T-helper 1 cell treated with Interleukin-12 subunit alpha and Interleukin-12 subunit beta and Interleukin-4 antibody, amounts not matched to agents 30 μg/mL and 1 μg/mL, for 36 hours (primary cell): Measurements from ENCODE around the gene DOCK2.

Source experiments
- H3K27ac Mint-ChIP-seq: one replicate; pipeline ENCODE4 v1.8.0; 2021; ENCODE audit warnings: mild to moderate bottlenecking, mixed read lengths
- H3K27me3 Mint-ChIP-seq: one replicate; pipeline ENCODE4 v1.8.0; 2021; ENCODE audit warnings: low read depth, mixed read lengths
- H3K36me3 Mint-ChIP-seq: one replicate; pipeline ENCODE4 v1.8.0; 2021; ENCODE audit warnings: low read depth, mixed read lengths
- H3K4me1 Mint-ChIP-seq: one replicate; pipeline ENCODE4 v1.8.0; 2021; ENCODE audit warnings: low read depth, mixed read lengths
- H3K4me3 Mint-ChIP-seq: one replicate; pipeline ENCODE4 v1.8.0; 2021; ENCODE audit warnings: mild to moderate bottlenecking, moderate library complexity, mixed read lengths
- H3K9me3 Mint-ChIP-seq: one replicate; pipeline ENCODE4 v1.8.0; 2021; ENCODE audit warnings: mixed read lengths

Gene DOCK2

GRCh38 chr5:169848792-169849191, 211.7 kb downstream of the DOCK2 start:
- no peak overlapping the region for H3K4me3 Mint-ChIP-seq
- peaks cover 44% of the 10 kb centered on the region for H3K9me3 Mint-ChIP-seq
- H3K27me3 Mint-ChIP-seq, result no peaks in the 10 kb centered on the region
- H3K36me3 Mint-ChIP-seq, result peaks cover 74% of the 10 kb centered on the region
- peaks cover 7% of the 10 kb centered on the region for H3K4me1 Mint-ChIP-seq
- H3K27ac Mint-ChIP-seq, result no peak overlapping the region

GRCh38 chr5:169850409-169850808, 213.3 kb downstream of the DOCK2 start:
- Mint-ChIP-seq H3K27ac (no peak overlapping the region), H3K9me3 (peaks cover 44% of the 10 kb centered on the region), H3K27me3 (no peaks in the 10 kb centered on the region)

GRCh38 chr5:169851321-169851850, 214.3 kb downstream of the DOCK2 start:
- H3K4me3 Mint-ChIP-seq, result no peak overlapping the region
- no peaks in the 10 kb centered on the region for H3K27me3 Mint-ChIP-seq
- H3K36me3 Mint-ChIP-seq, result peaks cover 76% of the 10 kb centered on the region
- peaks cover 49% of the 10 kb centered on the region for H3K9me3 Mint-ChIP-seq
- no peak overlapping the region for H3K27ac Mint-ChIP-seq
- peaks cover 6% of the 10 kb centered on the region for H3K4me1 Mint-ChIP-seq

More at GRCh38 chr5:169850409-169850808, 213.3 kb downstream of the DOCK2 start:
- Mint-ChIP-seq H3K4me1 (peaks cover 2% of the 10 kb centered on the region), H3K36me3 (peaks cover 72% of the 10 kb centered on the region), H3K4me3 (no peak overlapping the region)

- peaks cover 34% of the 10 kb centered on the region for H3K4me1 Mint-ChIP-seq
- H3K27me3 Mint-ChIP-seq, result no peaks in the 10 kb centered on the region
- peaks cover 19% of the 10 kb centered on the region for H3K9me3 Mint-ChIP-seq
- peaks cover 41% of the 10 kb centered on the region for H3K36me3 Mint-ChIP-seq
- H3K4me3 Mint-ChIP-seq, result no peak overlapping the region
- no peak overlapping the region for H3K27ac Mint-ChIP-seq
Observed at GRCh38 chr5:169856571-169856970, 219.5 kb downstream of the DOCK2 start.

- Mint-ChIP-seq H3K27me3 (no peaks in the 10 kb centered on the region), H3K4me1 (peaks cover 32% of the 10 kb centered on the region), H3K9me3 (peaks cover 2% of the 10 kb centered on the region), H3K36me3 (peaks cover 20% of the 10 kb centered on the region), H3K4me3 (no peak overlapping the region), H3K27ac (no peak overlapping the region)
Observed at GRCh38 chr5:169860585-169860984, 223.5 kb downstream of the DOCK2 start.

GRCh38 chr5:169861433-169861832, 224.4 kb downstream of the DOCK2 start:
- Mint-ChIP-seq H3K4me1 (peaks cover 30% of the 10 kb centered on the region), H3K27me3 (no peaks in the 10 kb centered on the region), H3K4me3 (no peak overlapping the region), H3K36me3 (peaks cover 16% of the 10 kb centered on the region), H3K27ac (no peak overlapping the region), H3K9me3 (no peaks in the 10 kb centered on the region)

- H3K27me3 Mint-ChIP-seq, result no peaks in the 10 kb centered on the region
- H3K9me3 Mint-ChIP-seq, result no peaks in the 10 kb centered on the region
- no peak overlapping the region for H3K27ac Mint-ChIP-seq
- H3K36me3 Mint-ChIP-seq, result peaks cover 16% of the 10 kb centered on the region
- H3K4me3 Mint-ChIP-seq, result no peak overlapping the region
- peaks cover 30% of the 10 kb centered on the region for H3K4me1 Mint-ChIP-seq
Observed at GRCh38 chr5:169861934-169862333, 224.9 kb downstream of the DOCK2 start.

- Mint-ChIP-seq H3K27me3 (no peaks in the 10 kb centered on the region), H3K4me3 (no peak overlapping the region), H3K9me3 (no peaks in the 10 kb centered on the region), H3K27ac (no peak overlapping the region), H3K4me1 (peaks cover 30% of the 10 kb centered on the region), H3K36me3 (peaks cover 17% of the 10 kb centered on the region)
Observed at GRCh38 chr5:169862391-169862811, 225.3 kb downstream of the DOCK2 start.

- Mint-ChIP-seq H3K27me3 (no peaks in the 10 kb centered on the region), H3K4me3 (no peak overlapping the region), H3K4me1 (peaks cover 19% of the 10 kb centered on the region)
Observed at GRCh38 chr5:169864483-169864882, 227.4 kb downstream of the DOCK2 start.

GRCh38 chr5:169867347-169867746, 230.3 kb downstream of the DOCK2 start:
- H3K27me3 Mint-ChIP-seq, result no peaks in the 10 kb centered on the region

More at GRCh38 chr5:169864483-169864882, 227.4 kb downstream of the DOCK2 start:
- Mint-ChIP-seq H3K9me3 (no peaks in the 10 kb centered on the region), H3K36me3 (peaks cover 23% of the 10 kb centered on the region), H3K27ac (no peak overlapping the region)

GRCh38 chr5:169869066-169869465, 232.0 kb downstream of the DOCK2 start:
- Mint-ChIP-seq H3K27me3 (no peaks in the 10 kb centered on the region), H3K27ac (no peak overlapping the region), H3K4me1 (peaks cover 4% of the 10 kb centered on the region)

More at GRCh38 chr5:169867347-169867746, 230.3 kb downstream of the DOCK2 start:
- peaks cover 4% of the 10 kb centered on the region for H3K4me1 Mint-ChIP-seq
- H3K27ac Mint-ChIP-seq, result peak overlapping the region; percentile 27
- no peaks in the 10 kb centered on the region for H3K9me3 Mint-ChIP-seq
- H3K4me3 Mint-ChIP-seq, result no peak overlapping the region
- H3K36me3 Mint-ChIP-seq, result peaks cover 20% of the 10 kb centered on the region

GRCh38 chr5:169870211-169870610, 233.1 kb downstream of the DOCK2 start:
- peaks cover 18% of the 10 kb centered on the region for H3K36me3 Mint-ChIP-seq

More at GRCh38 chr5:169869066-169869465, 232.0 kb downstream of the DOCK2 start:
- no peak overlapping the region for H3K4me3 Mint-ChIP-seq
- no peaks in the 10 kb centered on the region for H3K9me3 Mint-ChIP-seq
- H3K36me3 Mint-ChIP-seq, result peaks cover 20% of the 10 kb centered on the region

GRCh38 chr5:169871826-169872490, 234.9 kb downstream of the DOCK2 start:
- H3K27me3 Mint-ChIP-seq, result no peaks in the 10 kb centered on the region
- peaks cover 7% of the 10 kb centered on the region for H3K4me1 Mint-ChIP-seq
- no peak overlapping the region for H3K4me3 Mint-ChIP-seq
- no peaks in the 10 kb centered on the region for H3K9me3 Mint-ChIP-seq
- no peak overlapping the region for H3K27ac Mint-ChIP-seq
- peaks cover 21% of the 10 kb centered on the region for H3K36me3 Mint-ChIP-seq

More at GRCh38 chr5:169870211-169870610, 233.1 kb downstream of the DOCK2 start:
- Mint-ChIP-seq H3K27me3 (no peaks in the 10 kb centered on the region), H3K4me3 (no peak overlapping the region), H3K4me1 (peaks cover 4% of the 10 kb centered on the region), H3K27ac (no peak overlapping the region), H3K9me3 (no peaks in the 10 kb centered on the region)

GRCh38 chr5:169873642-169874041, 236.6 kb downstream of the DOCK2 start:
- H3K36me3 Mint-ChIP-seq, result peaks cover 16% of the 10 kb centered on the region
- H3K27ac Mint-ChIP-seq, result no peak overlapping the region
- H3K4me1 Mint-ChIP-seq, result peaks cover 3% of the 10 kb centered on the region

GRCh38 chr5:169874621-169875020, 237.5 kb downstream of the DOCK2 start:
- no peak overlapping the region for H3K4me3 Mint-ChIP-seq

More at GRCh38 chr5:169873642-169874041, 236.6 kb downstream of the DOCK2 start:
- Mint-ChIP-seq H3K9me3 (no peaks in the 10 kb centered on the region), H3K4me3 (no peak overlapping the region), H3K27me3 (no peaks in the 10 kb centered on the region)

More at GRCh38 chr5:169874621-169875020, 237.5 kb downstream of the DOCK2 start:
- Mint-ChIP-seq H3K27me3 (no peaks in the 10 kb centered on the region), H3K4me1 (peaks cover 3% of the 10 kb centered on the region), H3K27ac (no peak overlapping the region), H3K36me3 (peaks cover 17% of the 10 kb centered on the region), H3K9me3 (no peaks in the 10 kb centered on the region)
